Body of pancreas (tissue), 4 donors: ENCODE data around the gene CRKL.

Source experiments
- CTCF ChIP-seq, 7 experiments: fragments of 450-650 bp in 4 of 7; fragments of 200-600 bp in 3 of 7; sonication (generic) in 3 of 7; IDR thresholded peaks; one replicate each; pipeline ENCODE4 v1.5.1; 2016 to 2019; ENCODE audit warnings: antibody characterized with exemption in 7 of 7
- POLR2A ChIP-seq, 3 donors: fragments of 450-650 bp; IDR thresholded peaks; one replicate each; pipeline ENCODE4 v1.6.1; 2016; ENCODE audit warnings: antibody characterized with exemption in 3 of 3, mild to moderate bottlenecking in 2 of 3

GRCh38 chr22:20873214-20873613, 44.0 kb upstream of the CRKL start:
- TF ChIP-seq CTCF (IDR thresholded peaks at IDR 0.05) (no peak), POLR2A (IDR thresholded peaks at IDR 0.05) (no peak)
